GM18498 (cell line): Measurements from ENCODE around the gene CAMP.
"Not testable (repeated sequence)": the region's sequence is repeated elsewhere in the genome, so short reads cannot be mapped to it uniquely, and the experiment has no call there.

Source experiments
- ATAC-seq: cut with Tn5 transposase; IDR thresholded peaks from one replicate; pipeline ENCODE4 v1.9.1; 2021; ENCODE audit warnings: mild to moderate bottlenecking, moderate library complexity; ENCODE audit not compliant: unreplicated experiment

The CAMP gene

GRCh38 chr3:48248095-48248850 is 25.0 kb downstream of the CAMP start:
- no peak for ATAC-seq

- ATAC-seq: no peak
These were observed 33.3 kb downstream of the CAMP start for GRCh38 chr3:48256557-48256956.

- ATAC-seq: no peak
These were observed 35.2 kb downstream of the CAMP start for GRCh38 chr3:48258530-48258929.

- no peak for ATAC-seq
These were observed 44.5 kb downstream of the CAMP start for GRCh38 chr3:48267782-48268181.

GRCh38 chr3:48268381-48268935 is 45.2 kb downstream of the CAMP start:
- no peak for ATAC-seq

GRCh38 chr3:48268936-48269561 is 45.8 kb downstream of the CAMP start:
- no peak for ATAC-seq

- no peak for ATAC-seq
These were observed 46.3 kb downstream of the CAMP start for GRCh38 chr3:48269592-48269991.

- ATAC-seq: no peak
These were observed 47.0 kb downstream of the CAMP start for GRCh38 chr3:48270306-48270705.

- ATAC-seq: not testable (repeated sequence)
These were observed 47.9 kb downstream of the CAMP start for GRCh38 chr3:48271223-48271622.

GRCh38 chr3:48271763-48272498 is 48.6 kb downstream of the CAMP start:
- no peak for ATAC-seq

GRCh38 chr3:48273594-48274211 is 50.4 kb downstream of the CAMP start:
- no peak for ATAC-seq

- ATAC-seq: no peak
These were observed 51.2 kb downstream of the CAMP start for GRCh38 chr3:48274452-48274851.
